Neural cell (in vitro differentiated cells): ENCODE measurements around the gene DACH1.

Experiments used
- CTCF ChIP-seq: fragments of 450-650 bp; IDR thresholded peaks from 2 replicates; pipeline ENCODE4 v1.5.1; 2014; ENCODE audit warnings: antibody characterized with exemption, mild to moderate bottlenecking, moderate library complexity; ENCODE audit not compliant: poor library complexity, severe bottlenecking
- EP300 ChIP-seq: fragments of 450-650 bp; conservative IDR thresholded peaks from 2 replicates; pipeline ENCODE4 v1.6.1; 2014; ENCODE audit warnings: antibody characterized with exemption, mild to moderate bottlenecking, moderate library complexity; ENCODE audit not compliant: poor library complexity, severe bottlenecking
- EZH2 ChIP-seq: fragments of 200-600, 300-800 bp; shearing (Covaris generic), sonication (generic); IDR thresholded peaks from 2 replicates; pipeline ENCODE4 v1.6.1; 2014; ENCODE audit warnings: antibody characterized with exemption, low read length, borderline replicate concordance, mild to moderate bottlenecking; ENCODE audit not compliant: insufficient read depth, poor library complexity, severe bottlenecking
- POLR2AphosphoS5 ChIP-seq: IDR thresholded peaks from 2 replicates; pipeline ENCODE4 v1.6.1; 2012
- RAD21 ChIP-seq: fragments of 450-650 bp; conservative IDR thresholded peaks from 2 replicates; pipeline ENCODE4 v1.6.1; 2014; ENCODE audit warnings: antibody characterized with exemption, mild to moderate bottlenecking, moderate library complexity
- SMC3 ChIP-seq: fragments of 450-650 bp; conservative IDR thresholded peaks from 2 replicates; pipeline ENCODE4 v1.6.1; 2014; ENCODE audit warnings: antibody characterized with exemption, mild to moderate bottlenecking, moderate library complexity; ENCODE audit not compliant: poor library complexity
- TAF1 ChIP-seq: IDR thresholded peaks from 2 replicates; pipeline ENCODE4 v1.6.1; 2012; ENCODE audit warnings: low read depth
- TF ChIP-seq, protein P1 (sequence below): IDR thresholded peaks from 2 replicates; pipeline ENCODE4 v1.6.1; 2012; ENCODE audit warnings: borderline replicate concordance

- TF ChIP-seq SMC3 (no peak), CTCF (no peak), POLR2AphosphoS5 (no peak), RAD21 (no peak), EZH2 (no peak), EP300 (no peak), TAF1 (no peak)
- TF ChIP-seq, protein P1, sequence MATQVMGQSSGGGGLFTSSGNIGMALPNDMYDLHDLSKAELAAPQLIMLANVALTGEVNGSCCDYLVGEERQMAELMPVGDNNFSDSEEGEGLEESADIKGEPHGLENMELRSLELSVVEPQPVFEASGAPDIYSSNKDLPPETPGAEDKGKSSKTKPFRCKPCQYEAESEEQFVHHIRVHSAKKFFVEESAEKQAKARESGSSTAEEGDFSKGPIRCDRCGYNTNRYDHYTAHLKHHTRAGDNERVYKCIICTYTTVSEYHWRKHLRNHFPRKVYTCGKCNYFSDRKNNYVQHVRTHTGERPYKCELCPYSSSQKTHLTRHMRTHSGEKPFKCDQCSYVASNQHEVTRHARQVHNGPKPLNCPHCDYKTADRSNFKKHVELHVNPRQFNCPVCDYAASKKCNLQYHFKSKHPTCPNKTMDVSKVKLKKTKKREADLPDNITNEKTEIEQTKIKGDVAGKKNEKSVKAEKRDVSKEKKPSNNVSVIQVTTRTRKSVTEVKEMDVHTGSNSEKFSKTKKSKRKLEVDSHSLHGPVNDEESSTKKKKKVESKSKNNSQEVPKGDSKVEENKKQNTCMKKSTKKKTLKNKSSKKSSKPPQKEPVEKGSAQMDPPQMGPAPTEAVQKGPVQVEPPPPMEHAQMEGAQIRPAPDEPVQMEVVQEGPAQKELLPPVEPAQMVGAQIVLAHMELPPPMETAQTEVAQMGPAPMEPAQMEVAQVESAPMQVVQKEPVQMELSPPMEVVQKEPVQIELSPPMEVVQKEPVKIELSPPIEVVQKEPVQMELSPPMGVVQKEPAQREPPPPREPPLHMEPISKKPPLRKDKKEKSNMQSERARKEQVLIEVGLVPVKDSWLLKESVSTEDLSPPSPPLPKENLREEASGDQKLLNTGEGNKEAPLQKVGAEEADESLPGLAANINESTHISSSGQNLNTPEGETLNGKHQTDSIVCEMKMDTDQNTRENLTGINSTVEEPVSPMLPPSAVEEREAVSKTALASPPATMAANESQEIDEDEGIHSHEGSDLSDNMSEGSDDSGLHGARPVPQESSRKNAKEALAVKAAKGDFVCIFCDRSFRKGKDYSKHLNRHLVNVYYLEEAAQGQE: no peak
Measured at GRCh38 chr13:71634182-71634581, 232.8 kb downstream of the DACH1 start.
